GM20000 (cell line): ENCODE results near the gene TACR1.
"Not testable (repeated sequence)": the region's sequence is repeated elsewhere in the genome, so short reads cannot be mapped to it uniquely, and the experiment has no call there.

ENCODE experiments used
- DNase-seq: peaks from one replicate; pipeline ENCODE4 v3.0.0; 2012; ENCODE audit warnings: low spot score
- TF ChIP-seq, protein P1 (sequence below): IDR thresholded peaks from 2 replicates; pipeline ENCODE4 v1.5.1; 2012; ENCODE audit warnings: mild to moderate bottlenecking, control low read depth; ENCODE audit errors: extremely low read depth, missing control alignments

Gene TACR1

GRCh38 chr2:75175456-75175855 is 23.9 kb downstream of the TACR1 start:
- TF ChIP-seq, protein P1, sequence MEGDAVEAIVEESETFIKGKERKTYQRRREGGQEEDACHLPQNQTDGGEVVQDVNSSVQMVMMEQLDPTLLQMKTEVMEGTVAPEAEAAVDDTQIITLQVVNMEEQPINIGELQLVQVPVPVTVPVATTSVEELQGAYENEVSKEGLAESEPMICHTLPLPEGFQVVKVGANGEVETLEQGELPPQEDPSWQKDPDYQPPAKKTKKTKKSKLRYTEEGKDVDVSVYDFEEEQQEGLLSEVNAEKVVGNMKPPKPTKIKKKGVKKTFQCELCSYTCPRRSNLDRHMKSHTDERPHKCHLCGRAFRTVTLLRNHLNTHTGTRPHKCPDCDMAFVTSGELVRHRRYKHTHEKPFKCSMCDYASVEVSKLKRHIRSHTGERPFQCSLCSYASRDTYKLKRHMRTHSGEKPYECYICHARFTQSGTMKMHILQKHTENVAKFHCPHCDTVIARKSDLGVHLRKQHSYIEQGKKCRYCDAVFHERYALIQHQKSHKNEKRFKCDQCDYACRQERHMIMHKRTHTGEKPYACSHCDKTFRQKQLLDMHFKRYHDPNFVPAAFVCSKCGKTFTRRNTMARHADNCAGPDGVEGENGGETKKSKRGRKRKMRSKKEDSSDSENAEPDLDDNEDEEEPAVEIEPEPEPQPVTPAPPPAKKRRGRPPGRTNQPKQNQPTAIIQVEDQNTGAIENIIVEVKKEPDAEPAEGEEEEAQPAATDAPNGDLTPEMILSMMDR = no peak
- DNase-seq = no peak

DNA sequence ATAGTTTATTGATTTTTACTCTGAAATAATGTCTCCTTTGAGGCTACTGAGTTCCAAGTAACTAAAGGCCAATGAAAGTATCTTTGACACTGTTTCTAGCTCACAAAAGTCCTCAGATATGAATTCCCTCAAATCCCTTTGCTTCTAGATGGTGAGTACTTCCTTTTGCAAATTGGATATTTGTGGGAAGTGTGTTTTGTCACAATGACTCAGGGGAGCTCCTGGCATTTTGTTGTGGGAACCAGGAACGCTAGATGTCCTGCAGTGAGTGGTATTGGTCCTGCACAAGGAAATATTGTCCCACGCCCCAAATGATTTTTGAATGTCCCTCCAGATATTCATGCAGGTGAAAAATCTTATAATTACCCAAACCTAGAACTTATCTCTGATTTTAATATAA is 24.3 kb downstream of the TACR1 start:
- TF ChIP-seq, protein P1 = no peak
- DNase-seq = no peak

DNA sequence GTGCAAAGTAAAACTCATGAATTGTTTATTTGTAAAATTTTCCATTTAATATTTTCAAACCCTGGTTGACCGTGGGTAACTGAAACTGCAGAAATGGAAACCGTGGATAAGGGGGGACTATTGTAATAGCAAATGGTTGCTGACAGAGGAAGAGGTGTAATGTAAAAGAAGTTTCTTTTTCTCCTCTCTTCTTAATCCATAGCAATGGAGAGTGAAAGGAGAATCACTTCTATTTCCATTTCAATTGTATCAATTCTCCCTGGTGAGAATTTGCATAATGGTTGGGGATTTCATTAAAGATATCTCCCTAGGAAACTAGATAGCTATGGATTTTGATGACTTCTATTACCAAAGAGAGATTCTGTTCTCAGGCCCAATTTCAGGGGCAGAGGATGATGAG is 24.8 kb downstream of the TACR1 start:
- TF ChIP-seq, protein P1 = no peak
- no peak for DNase-seq

DNA sequence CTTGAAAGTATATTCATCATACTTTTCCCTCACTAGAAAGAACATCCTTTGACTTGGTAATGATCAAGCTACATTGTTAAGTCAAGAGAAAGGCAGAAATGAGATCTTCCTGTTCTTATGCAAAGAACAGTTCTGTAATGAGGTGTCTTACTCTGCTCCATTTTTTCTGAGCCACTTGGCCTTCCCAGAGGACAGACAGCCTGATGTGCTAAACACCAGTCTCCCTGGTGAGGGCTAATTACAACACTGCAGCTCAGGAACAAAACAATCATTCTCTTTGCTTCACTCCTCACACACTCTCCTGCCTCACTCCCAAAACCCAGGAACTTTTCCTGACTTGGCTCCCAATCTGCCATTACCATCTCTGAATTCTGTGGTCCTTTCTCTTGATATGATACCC is 25.6 kb downstream of the TACR1 start:
- TF ChIP-seq, protein P1 = no peak
- no peak for DNase-seq

DNA sequence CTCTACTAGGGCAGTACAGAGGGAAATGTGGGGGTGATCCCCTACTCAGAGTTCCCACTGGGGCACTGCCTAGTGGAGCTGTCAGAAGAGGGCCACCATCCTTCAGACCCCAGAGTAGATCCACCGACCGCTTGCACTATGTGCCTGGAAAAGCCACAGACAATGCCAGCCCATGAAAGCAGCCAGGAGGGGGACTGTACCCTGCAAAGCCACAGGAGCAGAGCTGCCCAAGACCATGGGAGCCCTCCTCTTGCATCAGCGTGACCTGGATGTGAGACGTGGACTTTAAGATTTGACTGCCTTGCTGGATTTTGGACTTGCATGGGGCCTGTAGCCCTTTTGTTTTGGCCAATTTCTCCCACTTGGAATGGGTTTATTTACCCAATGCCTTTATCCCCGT is 27.9 kb downstream of the TACR1 start:
- DNase-seq = not testable (repeated sequence)

DNA sequence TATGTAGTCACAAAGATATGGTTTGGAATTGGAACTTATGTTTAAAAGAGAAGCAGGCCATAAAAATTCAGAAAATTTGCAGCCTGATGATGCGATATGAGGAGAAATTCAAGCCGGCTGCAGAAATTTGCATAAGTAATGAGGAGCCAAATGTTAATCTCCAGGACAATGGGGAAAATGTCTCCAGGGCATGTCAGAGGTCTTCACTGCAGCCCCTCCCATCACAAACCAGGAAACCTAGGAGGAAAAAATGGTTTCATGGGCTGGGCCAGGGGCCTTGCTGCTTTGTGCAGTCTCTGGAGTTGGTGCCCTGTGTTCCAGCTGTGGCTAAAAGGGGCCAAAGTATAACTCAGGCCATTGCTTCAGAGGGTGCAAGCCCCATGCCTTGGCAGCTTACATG is 28.4 kb downstream of the TACR1 start:
- DNase-seq = no peak
- TF ChIP-seq, protein P1 = no peak

DNA sequence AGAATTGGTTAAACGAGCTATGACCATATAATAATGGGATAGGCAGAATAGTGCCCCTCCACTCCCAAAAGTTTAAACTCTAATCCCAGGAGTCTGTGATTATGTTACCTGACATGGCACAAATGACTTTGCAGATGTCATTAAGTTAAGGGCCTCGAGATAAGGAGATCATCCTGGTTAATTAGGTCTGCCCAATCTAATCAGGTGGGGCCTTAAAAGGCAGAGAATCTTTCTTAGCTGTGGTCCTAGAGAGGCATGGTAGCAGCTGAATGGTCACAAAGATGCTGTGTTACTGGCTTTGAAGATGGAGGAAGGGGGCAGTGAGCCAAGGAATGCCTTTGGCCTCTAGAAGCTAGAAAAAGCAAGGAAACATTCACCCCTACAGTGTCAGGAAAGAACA is 31.1 kb downstream of the TACR1 start:
- no peak for DNase-seq
- TF ChIP-seq, protein P1 = no peak

DNA sequence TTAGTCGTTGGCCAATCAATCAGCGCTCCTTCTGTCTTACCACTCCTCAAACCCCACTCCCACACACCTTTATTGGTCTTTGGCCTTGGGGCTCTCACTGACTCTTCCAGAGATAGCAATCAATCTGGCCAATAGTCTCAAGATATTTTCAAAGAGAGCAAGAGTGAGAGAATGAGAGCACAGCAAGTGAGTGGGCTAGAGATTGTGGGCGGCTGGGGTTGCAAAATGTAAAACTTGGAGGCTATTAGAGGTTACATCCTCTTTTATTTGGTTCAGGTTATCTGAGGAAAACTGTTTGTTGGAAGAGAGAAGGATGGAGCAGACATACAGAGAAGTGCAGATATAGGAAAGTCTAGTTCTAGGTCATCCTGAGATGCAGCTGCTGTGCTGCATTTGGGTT is 32.8 kb downstream of the TACR1 start:
- DNase-seq = no peak
- TF ChIP-seq, protein P1 = no peak
